Activated effector memory CD4-positive, alpha-beta T cell treated with Interleukin-2 at 50 U/mL for 16 hours (primary cell): ENCODE measurements around the gene CNTNAP2.
"Not testable (repeated sequence)": the region's sequence is repeated elsewhere in the genome, so short reads cannot be mapped to it uniquely, and the experiment has no call there.

Source experiments
- DNase-seq: peaks from one replicate; pipeline ENCODE4 v3.0.0-alpha.2; 2020

Gene CNTNAP2

GRCh38 chr7:147595042-147595441, 1478.4 kb downstream of the CNTNAP2 start:
- no peak for DNase-seq

GRCh38 chr7:147598687-147599086, 1482.1 kb downstream of the CNTNAP2 start:
- not testable (repeated sequence) for DNase-seq

GRCh38 chr7:147605323-147605722, 1488.7 kb downstream of the CNTNAP2 start:
- no peak for DNase-seq

- DNase-seq, result no peak
These were observed 1490.7 kb downstream of the CNTNAP2 start for GRCh38 chr7:147607157-147607800.

- DNase-seq, result no peak
These were observed 1494.8 kb downstream of the CNTNAP2 start for GRCh38 chr7:147611431-147611830.

GRCh38 chr7:147635288-147635687, 1518.7 kb downstream of the CNTNAP2 start:
- no peak for DNase-seq

- no peak for DNase-seq
These were observed 1520.0 kb downstream of the CNTNAP2 start for GRCh38 chr7:147636553-147636952.

GRCh38 chr7:147638566-147638965, 1522.0 kb downstream of the CNTNAP2 start:
- DNase-seq, result no peak

- DNase-seq, result no peak
These were observed 1522.4 kb downstream of the CNTNAP2 start for GRCh38 chr7:147639037-147639436.

GRCh38 chr7:147639751-147640150, 1523.2 kb downstream of the CNTNAP2 start:
- no peak for DNase-seq

- DNase-seq, result no peak
These were observed 1524.2 kb downstream of the CNTNAP2 start for GRCh38 chr7:147640821-147641220.

- DNase-seq, result no peak
These were observed 1530.0 kb downstream of the CNTNAP2 start for GRCh38 chr7:147646568-147646967.

GRCh38 chr7:147650991-147651390, 1534.4 kb downstream of the CNTNAP2 start:
- DNase-seq, result no peak

GRCh38 chr7:147651601-147652000, 1535.0 kb downstream of the CNTNAP2 start:
- no peak for DNase-seq

GRCh38 chr7:147653456-147653855, 1536.9 kb downstream of the CNTNAP2 start:
- DNase-seq, result no peak

GRCh38 chr7:147658392-147658967, 1541.9 kb downstream of the CNTNAP2 start:
- DNase-seq, result no peak

- no peak for DNase-seq
These were observed 1542.7 kb downstream of the CNTNAP2 start for GRCh38 chr7:147659036-147659995.

- no peak for DNase-seq
These were observed 1547.9 kb downstream of the CNTNAP2 start for GRCh38 chr7:147664541-147664940.

GRCh38 chr7:147670759-147671158, 1554.2 kb downstream of the CNTNAP2 start:
- DNase-seq, result no peak

- no peak for DNase-seq
These were observed 1558.1 kb downstream of the CNTNAP2 start for GRCh38 chr7:147674705-147675104.

- DNase-seq, result no peak
These were observed 1562.3 kb downstream of the CNTNAP2 start for GRCh38 chr7:147678943-147679342.

- no peak for DNase-seq
These were observed 1564.9 kb downstream of the CNTNAP2 start for GRCh38 chr7:147681530-147681929.

- no peak for DNase-seq
These were observed 1584.1 kb downstream of the CNTNAP2 start for GRCh38 chr7:147700702-147701101.

GRCh38 chr7:147707926-147708325, 1591.3 kb downstream of the CNTNAP2 start:
- DNase-seq, result no peak
